H1 (cell line): ENCODE data around the gene NAIF1. TPM values are rescaled to one million over a fixed set of nuclear protein-coding genes. Genes with fewer than 3 reads are reported as not detected.

ENCODE experiments used
- CBX8 ChIP-seq: fragments of 300-800, 300-1000 bp; sonication (generic); IDR thresholded peaks from 2 replicates; pipeline ENCODE4 v1.7.1; 2016; ENCODE audit warnings: low read depth, low read length, borderline replicate concordance
- FOSL1 ChIP-seq: IDR thresholded peaks from 2 replicates; pipeline ENCODE4 v1.6.1; 2011; ENCODE audit warnings: mild to moderate bottlenecking, low read depth, low read length, moderate library complexity; ENCODE audit not compliant: insufficient read depth
- KDM1A ChIP-seq: fragments of 200-600, 300-600 bp; sonication (generic); IDR thresholded peaks from 2 replicates; pipeline ENCODE4 v1.7.1; 2016; ENCODE audit warnings: mild to moderate bottlenecking, low read length, borderline replicate concordance
- KDM4A ChIP-seq: IDR thresholded peaks from one replicate; pipeline ENCODE4 v1.7.1; 2012; ENCODE audit warnings: low read depth, mild to moderate bottlenecking, moderate library complexity, low read length, inconsistent platforms; ENCODE audit not compliant: severe bottlenecking
- KDM5A ChIP-seq: fragments of 200-600 bp; IDR thresholded peaks from 2 replicates; pipeline ENCODE4 v1.7.1; 2012; ENCODE audit warnings: mild to moderate bottlenecking, low read length, inconsistent platforms, mixed read lengths
- MAFK ChIP-seq: IDR thresholded peaks from 2 replicates; pipeline ENCODE4 v1.6.1; 2012; ENCODE audit warnings: low read depth, mild to moderate bottlenecking, improper control_type of control experiment, low read length
- NANOG ChIP-seq: IDR thresholded peaks from 2 replicates; pipeline ENCODE4 v1.6.1; 2011; ENCODE audit warnings: low read length, low read depth, mild to moderate bottlenecking, inconsistent platforms; ENCODE audit not compliant: insufficient read depth, poor library complexity, severe bottlenecking
- NRF1 ChIP-seq: IDR thresholded peaks from 2 replicates; pipeline ENCODE4 v1.6.1; 2011; ENCODE audit warnings: mild to moderate bottlenecking, low read depth, low read length, improper control_type of control experiment
- PHF8 ChIP-seq: fragments of 200-600 bp; sonication (generic); conservative IDR thresholded peaks from 2 replicates; pipeline ENCODE4 v1.7.1; 2012; ENCODE audit warnings: low read depth, mild to moderate bottlenecking, inconsistent platforms, low read length, moderate library complexity
- POLR2A ChIP-seq, 2 experiments: IDR thresholded peaks; 1 replicate in 1 of 2; 2 replicates in 1 of 2; pipeline ENCODE4 v1.6.1; 2011; ENCODE audit warnings: low read depth in 2 of 2, low read length in 2 of 2, mild to moderate bottlenecking in 2 of 2; ENCODE audit errors: control extremely low read depth in 1 of 2
- RNF2 ChIP-seq: fragments of 200-900, 300-1000 bp; sonication (generic); IDR thresholded peaks from 2 replicates; pipeline ENCODE4 v1.7.1; 2016; ENCODE audit warnings: borderline replicate concordance, low read depth, mild to moderate bottlenecking, antibody characterized with exemption, low read length; ENCODE audit not compliant: poor library complexity, severe bottlenecking; ENCODE audit errors: missing control alignments
- SIN3A ChIP-seq, 2 experiments: IDR thresholded peaks in 1 of 2; conservative IDR thresholded peaks in 1 of 2; 2 replicates each; pipeline ENCODE4 v1.6.1; 2011 to 2012; ENCODE audit warnings: low read length in 2 of 2, improper control_type of control experiment in 1 of 2, low read depth in 1 of 2, mild to moderate bottlenecking in 1 of 2
- SIX5 ChIP-seq: IDR thresholded peaks from 2 replicates; pipeline ENCODE4 v1.6.1; 2011; ENCODE audit warnings: mild to moderate bottlenecking, low read depth, low read length
- SUZ12 ChIP-seq: fragments of 200-600 bp; sonication (generic); IDR thresholded peaks from 2 replicates; pipeline ENCODE4 v1.6.1; 2012; ENCODE audit warnings: mild to moderate bottlenecking, inconsistent platforms, low read length, moderate library complexity, mixed read lengths
- TAF1 ChIP-seq: IDR thresholded peaks from 2 replicates; pipeline ENCODE4 v1.6.1; 2011; ENCODE audit warnings: mild to moderate bottlenecking, low read depth, low read length
- TAF7 ChIP-seq: optimal IDR thresholded peaks from 2 replicates; pipeline ENCODE3; 2011; ENCODE audit warnings: low read depth, mild to moderate bottlenecking, inconsistent platforms, low read length, moderate library complexity, borderline replicate concordance
- TCF12 ChIP-seq: IDR thresholded peaks from 2 replicates; pipeline ENCODE4 v1.6.1; 2011; ENCODE audit warnings: low read depth, mild to moderate bottlenecking, low read length
- TEAD4 ChIP-seq: IDR thresholded peaks from 2 replicates; pipeline ENCODE4 v1.6.1; 2012; ENCODE audit warnings: low read depth, low read length, inconsistent platforms, mixed read lengths
- YY1 ChIP-seq: IDR thresholded peaks from 2 replicates; pipeline ENCODE4 v1.6.1; 2011; ENCODE audit warnings: low read depth, mild to moderate bottlenecking, low read length
- polyA plus RNA-seq, 7 experiments: library from polyadenylated mRNA; depleted of rRNA in 3 of 7; stranded (reverse) in 5 of 7; unstranded in 2 of 7; fragments of >200 nt in 5 of 7; fragments of 200-250 nt in 2 of 7; gene quantifications; 1 replicate in 5 of 7; 2 replicates in 1 of 7; 4 replicates in 1 of 7; pipeline versions ENCODE4 v1.2.1 to v1.2.3, GENCODE V29; 2011 to 2013; ENCODE audit warnings: missing spikeins in 2 of 7, mixed read lengths in 2 of 7
- total RNA-seq: library from RNA; stranded (reverse); fragmentation: NEBNext Ultra II Directional; extraction: Animal tissue kit (Norgen Biotek cat#: 25700); gene quantifications from 2 replicates; pipeline ENCODE4 v1.2.1, GENCODE V29; 2021
- TF ChIP-seq, protein P1 (sequence below): IDR thresholded peaks from 2 replicates; pipeline ENCODE4 v1.6.1; 2011; ENCODE audit warnings: low read depth, mild to moderate bottlenecking, low read length; ENCODE audit not compliant: insufficient read depth

Gene NAIF1
- total and polyA plus RNA-seq, 2 of the 8 experiments (the other 6 are each of a cell fraction or from before 2014, with no cell fraction given): 8.7 to 9.0 TPM

DNA sequence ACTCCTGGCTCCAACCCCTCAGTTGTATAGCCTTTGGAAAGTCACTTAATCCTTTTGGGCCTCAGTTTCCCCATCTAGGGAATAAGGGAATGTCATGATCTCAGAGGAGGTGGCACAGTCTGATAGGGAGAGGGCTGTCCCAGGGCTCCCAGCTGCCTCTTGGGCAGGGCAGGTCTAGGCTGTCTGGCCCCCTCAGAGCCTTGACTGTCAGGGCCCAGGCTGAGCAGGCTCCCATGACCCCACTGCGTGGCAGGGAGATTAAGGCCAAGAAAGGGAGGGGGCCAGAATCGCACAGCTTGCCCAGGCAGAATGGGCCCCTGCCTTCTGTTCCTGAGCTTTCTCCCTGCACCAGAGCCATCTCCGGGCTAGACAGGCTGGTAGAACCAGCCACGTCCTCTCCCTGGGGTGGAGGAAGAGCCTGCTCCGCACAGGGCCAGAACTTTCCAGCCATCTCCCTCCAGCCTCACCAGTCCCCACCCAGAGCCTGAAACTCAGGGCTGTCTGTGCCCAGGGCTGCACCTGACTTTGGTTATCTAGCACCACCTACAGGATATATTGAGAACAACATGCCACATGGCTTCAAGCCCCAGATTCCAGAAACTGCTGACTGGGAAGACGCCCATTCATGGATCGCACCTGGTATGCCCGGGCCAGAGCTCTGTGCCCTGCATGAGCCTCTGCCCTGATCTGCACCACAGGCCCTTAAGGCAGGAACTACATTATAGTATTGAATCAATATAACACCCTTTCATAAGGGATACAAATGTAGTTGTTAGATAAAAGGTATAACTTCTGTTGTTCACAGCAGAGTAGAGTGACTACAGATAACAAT, 32.1 kb downstream of the NAIF1 start (continued):
- no peak for TF ChIP-seq KDM1A
- TF ChIP-seq TAF1: no peak
- TF ChIP-seq NANOG: no peak
- 0 out of 2 replicates have a peak, but pooled peaks have one; percentile 64 for TF ChIP-seq YY1
- peak; percentile 78; the same call in 1 of the 2 replicates for TF ChIP-seq TEAD4
- no peak for TF ChIP-seq TAF7
- TF ChIP-seq, protein P1, sequence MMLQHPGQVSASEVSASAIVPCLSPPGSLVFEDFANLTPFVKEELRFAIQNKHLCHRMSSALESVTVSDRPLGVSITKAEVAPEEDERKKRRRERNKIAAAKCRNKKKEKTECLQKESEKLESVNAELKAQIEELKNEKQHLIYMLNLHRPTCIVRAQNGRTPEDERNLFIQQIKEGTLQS: peak; percentile 30; the same call in 1 of the 2 replicates
- TF ChIP-seq SUZ12: no peak
- TF ChIP-seq CBX8: no peak
- peak; percentile 82 for TF ChIP-seq MAFK
- no peak for TF ChIP-seq SIX5
- TF ChIP-seq FOSL1: no peak
- TF ChIP-seq RNF2: no peak
- TF ChIP-seq KDM5A: no peak
- peak in 1 of 2 experiments; percentile 87; a peak in 2 of 4 replicates for TF ChIP-seq SIN3A (conservative IDR thresholded peaks at IDR 0.05 in 1 of 2, IDR thresholded peaks at IDR 0.05 in 1 of 2; ENCODE audit: low read depth in 1 of 2, low read length in 2 of 2)
- TF ChIP-seq KDM4A: no peak
- peak; percentile 88; the same call in 1 of the 2 replicates for TF ChIP-seq TCF12
- TF ChIP-seq NRF1: no peak
- no peak for TF ChIP-seq PHF8
- no peak for TF ChIP-seq POLR2A (IDR thresholded peaks at IDR 0.05; ENCODE audit: control extremely low read depth in 1 of 2, low read depth in 2 of 2, low read length in 2 of 2)
